Liver (tissue), 9 donors: Measurements from ENCODE around the gene PAX7. TPM values are rescaled to one million over a fixed set of nuclear protein-coding genes. Genes with fewer than 3 reads are reported as not detected.
"Not testable (repeated sequence)": the region's sequence is repeated elsewhere in the genome, so short reads cannot be mapped to it uniquely, and the experiment has no call there.

ENCODE experiments used
- DNase-seq: peaks from one replicate; pipeline ENCODE4 v3.0.0-alpha.2; 2017; ENCODE audit warnings: low spot score
- H3K27ac ChIP-seq, 2 donors: one replicate each; pipeline ENCODE4 v1.7.0; 2013; ENCODE audit warnings: inconsistent platforms in 2 of 2, low read length in 2 of 2, control low read depth in 1 of 2, low read depth in 1 of 2, mild to moderate bottlenecking in 1 of 2
- H3K27me3 ChIP-seq, 4 donors: one replicate each; pipeline versions ENCODE4 v1.6.1 to v1.7.0; 2013; ENCODE audit warnings: low read length in 3 of 4, inconsistent platforms in 1 of 4, mild to moderate bottlenecking in 1 of 4, moderate library complexity in 1 of 4; ENCODE audit not compliant: control insufficient read depth in 4 of 4, insufficient read depth in 4 of 4
- H3K36me3 ChIP-seq, 4 donors: one replicate each; pipeline versions ENCODE4 v1.6.1 to v1.7.0; 2013; ENCODE audit warnings: low read length in 3 of 4, mild to moderate bottlenecking in 3 of 4, low read depth in 1 of 4, moderate library complexity in 1 of 4; ENCODE audit not compliant: control insufficient read depth in 4 of 4, insufficient read depth in 3 of 4
- H3K4me1 ChIP-seq, 4 donors: one replicate each; pipeline versions ENCODE4 v1.6.1 to v1.7.0; 2013; ENCODE audit warnings: low read length in 3 of 4, mild to moderate bottlenecking in 3 of 4, moderate library complexity in 1 of 4; ENCODE audit not compliant: control insufficient read depth in 4 of 4, insufficient read depth in 4 of 4
- H3K4me3 ChIP-seq, 3 donors: one replicate each; pipeline versions ENCODE4 v1.6.1 to v1.7.0; 2013; ENCODE audit warnings: low read length in 3 of 3, control low read depth in 1 of 3, low read depth in 1 of 3, mild to moderate bottlenecking in 1 of 3
- H3K9ac ChIP-seq, 2 donors: one replicate each; pipeline ENCODE4 v1.7.0; 2013; ENCODE audit warnings: low read length in 2 of 2, mild to moderate bottlenecking in 2 of 2, moderate library complexity in 2 of 2, control low read depth in 1 of 2, low read depth in 1 of 2
- H3K9me3 ChIP-seq, 4 donors: one replicate each; pipeline versions ENCODE4 v1.6.1 to v1.7.0; 2013; ENCODE audit warnings: low read length in 3 of 4; ENCODE audit not compliant: control insufficient read depth in 4 of 4
- CTCF ChIP-seq: fragments of 150-350 bp; IDR thresholded peaks from 2 replicates; pipeline ENCODE4 v1.5.1; 2017; ENCODE audit warnings: improper control_type of control experiment, low read depth, low read length; ENCODE audit not compliant: missing input control
- EGR1 ChIP-seq, 2 donors: IDR thresholded peaks; 2 replicates each; pipeline ENCODE4 v1.6.1; 2016 to 2018; ENCODE audit warnings: antibody characterized with exemption in 2 of 2, low read depth in 2 of 2
- FOXA1 ChIP-seq: IDR thresholded peaks from 2 replicates; pipeline ENCODE4 v1.6.1; 2016; ENCODE audit warnings: antibody characterized with exemption
- FOXA2 ChIP-seq: IDR thresholded peaks from 2 replicates; pipeline ENCODE4 v1.6.1; 2016; ENCODE audit warnings: antibody characterized with exemption
- HNF4G ChIP-seq: IDR thresholded peaks from 2 replicates; pipeline ENCODE4 v1.6.1; 2016; ENCODE audit warnings: antibody characterized with exemption
- JUND ChIP-seq, 2 donors: IDR thresholded peaks; 2 replicates each; pipeline ENCODE4 v1.6.1; 2016; ENCODE audit warnings: antibody characterized with exemption in 2 of 2
- MAX ChIP-seq: IDR thresholded peaks from 2 replicates; pipeline ENCODE4 v1.6.1; 2016; ENCODE audit warnings: antibody characterized with exemption
- NR2F2 ChIP-seq: IDR thresholded peaks from 2 replicates; pipeline ENCODE4 v1.6.1; 2016; ENCODE audit warnings: antibody characterized with exemption
- RAD21 ChIP-seq, 2 donors: IDR thresholded peaks; 2 replicates each; pipeline ENCODE4 v1.6.1; 2016; ENCODE audit warnings: antibody characterized with exemption in 2 of 2, mild to moderate bottlenecking in 2 of 2
- REST ChIP-seq: IDR thresholded peaks from 2 replicates; pipeline ENCODE4 v1.6.1; 2016; ENCODE audit warnings: antibody characterized with exemption, mild to moderate bottlenecking
- SP1 ChIP-seq: IDR thresholded peaks from 2 replicates; pipeline ENCODE4 v1.6.1; 2018; ENCODE audit warnings: antibody characterized with exemption, mild to moderate bottlenecking
- YY1 ChIP-seq: IDR thresholded peaks from 2 replicates; pipeline ENCODE4 v1.6.1; 2016; ENCODE audit warnings: antibody characterized with exemption, mild to moderate bottlenecking
- WGBS: extraction: QIAGEN DNeasy Blood & Tissue Kit; methylation state at CpG from one replicate; pipeline ENCODE4 v1.1.7; 2013; 5-methylcytosine and 5-hydroxymethylcytosine counted together
- polyA plus RNA-seq, 2 donors: library from polyadenylated mRNA; stranded (reverse) in 1 of 2; unstranded in 1 of 2; fragments of 200-250 nt in 1 of 2; fragments of >200 nt in 1 of 2; fragmentation: Nextera tagmentation in 1 of 2; extraction: Ambion mirVana in 1 of 2; gene quantifications; one replicate each; pipeline versions ENCODE4 v1.2.1 to v1.2.3, GENCODE V29; 2013 to 2015
- total RNA-seq, 2 donors: library from RNA; depleted of rRNA; stranded (reverse); fragments of >200 nt; gene quantifications; one replicate each; pipeline ENCODE4 v1.2.3, GENCODE V29; 2014
- TF ChIP-seq, protein P1 (sequence below): IDR thresholded peaks from 2 replicates; pipeline ENCODE4 v1.6.1; 2016; ENCODE audit warnings: antibody characterized with exemption
- donor health status: healthy.
- donor health status: healthy.
- donor health status: healthy.
- donor health status: healthy.
- donor health status: healthy.

The PAX7 gene
- total and polyA plus RNA-seq, 4 donors = not detected

DNA sequence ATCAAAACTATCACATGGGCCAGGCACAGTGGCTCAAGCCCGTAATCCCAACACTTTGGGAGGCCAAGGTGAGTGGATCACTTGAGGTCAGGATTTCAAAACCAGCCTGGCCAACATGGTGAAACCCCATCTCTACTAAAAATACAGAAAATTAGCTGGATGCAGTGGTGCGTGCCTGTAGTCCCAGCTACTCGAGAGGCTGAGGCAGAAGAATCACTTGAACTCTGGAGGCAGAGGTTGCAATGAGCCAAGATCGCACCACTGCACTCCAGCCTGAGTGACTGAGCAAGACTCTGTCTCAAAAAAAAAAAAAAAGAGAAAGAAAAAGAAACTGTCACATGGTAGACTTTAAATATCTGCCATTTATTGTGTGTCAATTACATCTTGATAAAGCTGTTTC, 44.6 kb upstream of the PAX7 start:
- not testable (repeated sequence) for H3K4me3 ChIP-seq, DNase-seq, H3K9ac ChIP-seq, H3K36me3 ChIP-seq, H3K4me1 ChIP-seq, H3K27me3 ChIP-seq, H3K9me3 ChIP-seq, H3K27ac ChIP-seq
- 83% methylated on average over 4 of the region's 4 CpGs for WGBS

GRCh38 chr1:18588093-18588492, 42.6 kb upstream of the PAX7 start:
- TF ChIP-seq FOXA1 (no peak), MAX (no peak), SP1 (no peak), FOXA2 (no peak), YY1 (no peak), NR2F2 (no peak), HNF4G (no peak), CTCF (no peak), REST (no peak), JUND (IDR thresholded peaks at IDR 0.05) (no peak)
- TF ChIP-seq, protein P1, sequence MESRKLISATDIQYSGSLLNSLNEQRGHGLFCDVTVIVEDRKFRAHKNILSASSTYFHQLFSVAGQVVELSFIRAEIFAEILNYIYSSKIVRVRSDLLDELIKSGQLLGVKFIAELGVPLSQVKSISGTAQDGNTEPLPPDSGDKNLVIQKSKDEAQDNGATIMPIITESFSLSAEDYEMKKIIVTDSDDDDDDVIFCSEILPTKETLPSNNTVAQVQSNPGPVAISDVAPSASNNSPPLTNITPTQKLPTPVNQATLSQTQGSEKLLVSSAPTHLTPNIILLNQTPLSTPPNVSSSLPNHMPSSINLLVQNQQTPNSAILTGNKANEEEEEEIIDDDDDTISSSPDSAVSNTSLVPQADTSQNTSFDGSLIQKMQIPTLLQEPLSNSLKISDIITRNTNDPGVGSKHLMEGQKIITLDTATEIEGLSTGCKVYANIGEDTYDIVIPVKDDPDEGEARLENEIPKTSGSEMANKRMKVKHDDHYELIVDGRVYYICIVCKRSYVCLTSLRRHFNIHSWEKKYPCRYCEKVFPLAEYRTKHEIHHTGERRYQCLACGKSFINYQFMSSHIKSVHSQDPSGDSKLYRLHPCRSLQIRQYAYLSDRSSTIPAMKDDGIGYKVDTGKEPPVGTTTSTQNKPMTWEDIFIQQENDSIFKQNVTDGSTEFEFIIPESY = no peak
- H3K27ac ChIP-seq = no peak overlapping the region
- no peaks in the 10 kb centered on the region for H3K4me1 ChIP-seq
- peaks cover 0 to 8% (median under 1%) of the 10 kb centered on the region in 4 donors for H3K27me3 ChIP-seq
- H3K9ac ChIP-seq = no peak overlapping the region
- 49% methylated on average over 9 of the region's 9 CpGs for WGBS
- H3K4me3 ChIP-seq = no peak overlapping the region
- H3K9me3 ChIP-seq = no peaks in the 10 kb centered on the region
- no peaks in the 10 kb centered on the region for H3K36me3 ChIP-seq
- DNase-seq = no peak

- H3K27me3 ChIP-seq = peaks cover 0 to 6% (median under 1%) of the 10 kb centered on the region in 4 donors
- H3K27ac ChIP-seq = no peak overlapping the region
- H3K4me3 ChIP-seq = no peak overlapping the region
- H3K36me3 ChIP-seq = no peaks in the 10 kb centered on the region
- TF ChIP-seq RAD21 (IDR thresholded peaks at IDR 0.05) (no peak), EGR1 (IDR thresholded peaks at IDR 0.05; ENCODE audit: low read depth in 2 of 2) (no peak), HNF4G (no peak), CTCF (no peak), MAX (no peak), FOXA2 (no peak), NR2F2 (no peak)
- 62% methylated on average over 1 of the region's 1 CpG for WGBS
- DNase-seq = no peak
- H3K4me1 ChIP-seq = no peaks in the 10 kb centered on the region
- no peaks in the 10 kb centered on the region for H3K9me3 ChIP-seq
- no peak overlapping the region for H3K9ac ChIP-seq
Observed at GRCh38 chr1:18592368-18592767, 38.3 kb upstream of the PAX7 start.
